Neural cell (in vitro differentiated cells): ENCODE measurements around the gene DHCR24. TPM values are rescaled to one million over a fixed set of nuclear protein-coding genes. Genes with fewer than 3 reads are reported as not detected.

Source experiments
- H2AFZ ChIP-seq: fragments of 200-600, 300-800 bp; sonication (generic), shearing (Covaris generic); 2 replicates; pipeline ENCODE4 v1.6.0; 2014; ENCODE audit warnings: low read depth, mild to moderate bottlenecking, antibody characterized with exemption, low read length, moderate library complexity
- H3F3A ChIP-seq: fragments of 200-600 bp; shearing (Covaris generic); 2 replicates; pipeline ENCODE4 v1.6.1; 2016; ENCODE audit warnings: mild to moderate bottlenecking, moderate library complexity, mixed read lengths, antibody characterized with exemption, low read length; ENCODE audit not compliant: insufficient read depth, poor library complexity, severe bottlenecking
- H3K27ac ChIP-seq: fragments of 200-600, 300-800 bp; sonication (generic), shearing (Covaris generic); 2 replicates; pipeline ENCODE4 v1.5.1; 2014; ENCODE audit warnings: mild to moderate bottlenecking, low read length, moderate library complexity
- H3K27me3 ChIP-seq: fragments of 300-800, 200-600 bp; sonication (generic), shearing (Covaris generic); 2 replicates; pipeline ENCODE4 v1.6.0; 2014; ENCODE audit warnings: mild to moderate bottlenecking, low read depth, low read length, moderate library complexity; ENCODE audit not compliant: insufficient read depth
- H3K36me3 ChIP-seq: fragments of 300-800, 200-600 bp; sonication (generic), shearing (Covaris generic); 2 replicates; pipeline ENCODE4 v1.5.1; 2014; ENCODE audit warnings: mild to moderate bottlenecking, antibody characterized with exemption, low read length, moderate library complexity; ENCODE audit not compliant: insufficient read depth
- H3K4me2 ChIP-seq: fragments of 300-800, 200-600 bp; sonication (generic), shearing (Covaris generic); 2 replicates; pipeline ENCODE4 v1.6.0; 2014; ENCODE audit warnings: mild to moderate bottlenecking, low read length
- H3K4me3 ChIP-seq: fragments of 300-800, 200-600 bp; sonication (generic), shearing (Covaris generic); 2 replicates; pipeline ENCODE4 v1.5.1; 2014; ENCODE audit warnings: mild to moderate bottlenecking, low read length, moderate library complexity
- H3K79me2 ChIP-seq: fragments of 200-600 bp; shearing (Covaris generic); replicated peaks from 2 replicates; pipeline ENCODE4 v1.6.0; 2014; ENCODE audit warnings: mild to moderate bottlenecking, low read length, moderate library complexity; ENCODE audit not compliant: insufficient read depth
- H3K9ac ChIP-seq: fragments of 300-800, 200-600 bp; sonication (generic), shearing (Covaris generic); 2 replicates; pipeline ENCODE4 v1.6.1; 2016; ENCODE audit warnings: mild to moderate bottlenecking, low read length, mixed read lengths
- H3K9me2 ChIP-seq: fragments of 200-600 bp; shearing (Covaris generic); 2 replicates; pipeline ENCODE4 v1.6.1; 2016; ENCODE audit warnings: mild to moderate bottlenecking, low read length, mixed read lengths; ENCODE audit not compliant: insufficient read depth
- H3K9me3 ChIP-seq: fragments of 200-600, 300-800 bp; sonication (generic), shearing (Covaris generic); 2 replicates; pipeline ENCODE4 v1.6.1; 2016; ENCODE audit warnings: mild to moderate bottlenecking, mixed run types, low read length, moderate library complexity, mixed read lengths
- H4K20me1 ChIP-seq: fragments of 200-600 bp; shearing (Covaris generic); 2 replicates; pipeline ENCODE4 v1.6.1; 2016; ENCODE audit warnings: mild to moderate bottlenecking, mixed run types; ENCODE audit not compliant: insufficient read depth
- EP300 ChIP-seq: fragments of 450-650 bp; conservative IDR thresholded peaks from 2 replicates; pipeline ENCODE4 v1.6.1; 2014; ENCODE audit warnings: antibody characterized with exemption, mild to moderate bottlenecking, moderate library complexity; ENCODE audit not compliant: poor library complexity, severe bottlenecking
- EZH2 ChIP-seq: fragments of 200-600, 300-800 bp; shearing (Covaris generic), sonication (generic); IDR thresholded peaks from 2 replicates; pipeline ENCODE4 v1.6.1; 2014; ENCODE audit warnings: antibody characterized with exemption, low read length, borderline replicate concordance, mild to moderate bottlenecking; ENCODE audit not compliant: insufficient read depth, poor library complexity, severe bottlenecking
- MXI1 ChIP-seq: fragments of 450-650 bp; conservative IDR thresholded peaks from 2 replicates; pipeline ENCODE4 v1.6.1; 2014; ENCODE audit warnings: antibody characterized with exemption, mild to moderate bottlenecking; ENCODE audit not compliant: poor library complexity, severe bottlenecking
- POLR2AphosphoS5 ChIP-seq: IDR thresholded peaks from 2 replicates; pipeline ENCODE4 v1.6.1; 2012
- RAD21 ChIP-seq: fragments of 450-650 bp; conservative IDR thresholded peaks from 2 replicates; pipeline ENCODE4 v1.6.1; 2014; ENCODE audit warnings: antibody characterized with exemption, mild to moderate bottlenecking, moderate library complexity
- SMC3 ChIP-seq: fragments of 450-650 bp; conservative IDR thresholded peaks from 2 replicates; pipeline ENCODE4 v1.6.1; 2014; ENCODE audit warnings: antibody characterized with exemption, mild to moderate bottlenecking, moderate library complexity; ENCODE audit not compliant: poor library complexity
- TAF1 ChIP-seq: IDR thresholded peaks from 2 replicates; pipeline ENCODE4 v1.6.1; 2012; ENCODE audit warnings: low read depth
- polyA plus RNA-seq: library from polyadenylated mRNA; depleted of rRNA; stranded (reverse); fragments of >200 nt; gene quantifications from 2 replicates; pipeline ENCODE4 v1.2.3, GENCODE V29; 2014
- TF ChIP-seq, protein P1 (sequence below): IDR thresholded peaks from 2 replicates; pipeline ENCODE4 v1.6.1; 2012; ENCODE audit warnings: borderline replicate concordance
- TF ChIP-seq, protein P2 (sequence below): fragments of 450-650 bp; IDR thresholded peaks from 2 replicates; pipeline ENCODE4 v1.5.1; 2014; ENCODE audit warnings: antibody characterized with exemption, mild to moderate bottlenecking, moderate library complexity; ENCODE audit not compliant: poor library complexity, severe bottlenecking

Gene DHCR24
- polyA plus RNA-seq, 1 donor from 2014 or later, result 91.3 TPM

- no peak overlapping the region for H3K27ac ChIP-seq
- no peaks in the 10 kb centered on the region for H3K79me2 ChIP-seq
- H3K9me2 ChIP-seq, result no peaks in the 10 kb centered on the region
- no peaks in the 10 kb centered on the region for H3K9me3 ChIP-seq
- H3K4me2 ChIP-seq, result no peak overlapping the region
- no peak overlapping the region for H3K9ac ChIP-seq
- no peak overlapping the region for H2AFZ ChIP-seq
- H4K20me1 ChIP-seq, result no peaks in the 10 kb centered on the region
- no peak overlapping the region for H3K4me3 ChIP-seq
- H3K27me3 ChIP-seq, result no peaks in the 10 kb centered on the region
- H3F3A ChIP-seq, result no peaks in the 10 kb centered on the region
- no peaks in the 10 kb centered on the region for H3K36me3 ChIP-seq
- no peak for TF ChIP-seq EZH2
- no peak for TF ChIP-seq MXI1
- TF ChIP-seq RAD21, result no peak
- no peak for TF ChIP-seq SMC3
- TF ChIP-seq, protein P1, sequence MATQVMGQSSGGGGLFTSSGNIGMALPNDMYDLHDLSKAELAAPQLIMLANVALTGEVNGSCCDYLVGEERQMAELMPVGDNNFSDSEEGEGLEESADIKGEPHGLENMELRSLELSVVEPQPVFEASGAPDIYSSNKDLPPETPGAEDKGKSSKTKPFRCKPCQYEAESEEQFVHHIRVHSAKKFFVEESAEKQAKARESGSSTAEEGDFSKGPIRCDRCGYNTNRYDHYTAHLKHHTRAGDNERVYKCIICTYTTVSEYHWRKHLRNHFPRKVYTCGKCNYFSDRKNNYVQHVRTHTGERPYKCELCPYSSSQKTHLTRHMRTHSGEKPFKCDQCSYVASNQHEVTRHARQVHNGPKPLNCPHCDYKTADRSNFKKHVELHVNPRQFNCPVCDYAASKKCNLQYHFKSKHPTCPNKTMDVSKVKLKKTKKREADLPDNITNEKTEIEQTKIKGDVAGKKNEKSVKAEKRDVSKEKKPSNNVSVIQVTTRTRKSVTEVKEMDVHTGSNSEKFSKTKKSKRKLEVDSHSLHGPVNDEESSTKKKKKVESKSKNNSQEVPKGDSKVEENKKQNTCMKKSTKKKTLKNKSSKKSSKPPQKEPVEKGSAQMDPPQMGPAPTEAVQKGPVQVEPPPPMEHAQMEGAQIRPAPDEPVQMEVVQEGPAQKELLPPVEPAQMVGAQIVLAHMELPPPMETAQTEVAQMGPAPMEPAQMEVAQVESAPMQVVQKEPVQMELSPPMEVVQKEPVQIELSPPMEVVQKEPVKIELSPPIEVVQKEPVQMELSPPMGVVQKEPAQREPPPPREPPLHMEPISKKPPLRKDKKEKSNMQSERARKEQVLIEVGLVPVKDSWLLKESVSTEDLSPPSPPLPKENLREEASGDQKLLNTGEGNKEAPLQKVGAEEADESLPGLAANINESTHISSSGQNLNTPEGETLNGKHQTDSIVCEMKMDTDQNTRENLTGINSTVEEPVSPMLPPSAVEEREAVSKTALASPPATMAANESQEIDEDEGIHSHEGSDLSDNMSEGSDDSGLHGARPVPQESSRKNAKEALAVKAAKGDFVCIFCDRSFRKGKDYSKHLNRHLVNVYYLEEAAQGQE, result no peak
- TF ChIP-seq, protein P2, sequence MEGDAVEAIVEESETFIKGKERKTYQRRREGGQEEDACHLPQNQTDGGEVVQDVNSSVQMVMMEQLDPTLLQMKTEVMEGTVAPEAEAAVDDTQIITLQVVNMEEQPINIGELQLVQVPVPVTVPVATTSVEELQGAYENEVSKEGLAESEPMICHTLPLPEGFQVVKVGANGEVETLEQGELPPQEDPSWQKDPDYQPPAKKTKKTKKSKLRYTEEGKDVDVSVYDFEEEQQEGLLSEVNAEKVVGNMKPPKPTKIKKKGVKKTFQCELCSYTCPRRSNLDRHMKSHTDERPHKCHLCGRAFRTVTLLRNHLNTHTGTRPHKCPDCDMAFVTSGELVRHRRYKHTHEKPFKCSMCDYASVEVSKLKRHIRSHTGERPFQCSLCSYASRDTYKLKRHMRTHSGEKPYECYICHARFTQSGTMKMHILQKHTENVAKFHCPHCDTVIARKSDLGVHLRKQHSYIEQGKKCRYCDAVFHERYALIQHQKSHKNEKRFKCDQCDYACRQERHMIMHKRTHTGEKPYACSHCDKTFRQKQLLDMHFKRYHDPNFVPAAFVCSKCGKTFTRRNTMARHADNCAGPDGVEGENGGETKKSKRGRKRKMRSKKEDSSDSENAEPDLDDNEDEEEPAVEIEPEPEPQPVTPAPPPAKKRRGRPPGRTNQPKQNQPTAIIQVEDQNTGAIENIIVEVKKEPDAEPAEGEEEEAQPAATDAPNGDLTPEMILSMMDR, result no peak
- no peak for TF ChIP-seq POLR2AphosphoS5
- TF ChIP-seq TAF1, result no peak
- no peak for TF ChIP-seq EP300
Observed at GRCh38 chr1:54922921-54923421, 36.0 kb upstream of the DHCR24 start.

- H3K79me2 ChIP-seq, result no peaks in the 10 kb centered on the region
- no peaks in the 10 kb centered on the region for H4K20me1 ChIP-seq
- no peaks in the 10 kb centered on the region for H3K27me3 ChIP-seq
- H3K4me3 ChIP-seq, result no peak overlapping the region
- no peak for TF ChIP-seq EP300
- no peak for TF ChIP-seq EZH2
- no peaks in the 10 kb centered on the region for H3F3A ChIP-seq
- H3K36me3 ChIP-seq, result no peaks in the 10 kb centered on the region
- no peaks in the 10 kb centered on the region for H3K9me3 ChIP-seq
- no peak overlapping the region for H3K27ac ChIP-seq
- no peak overlapping the region for H3K9ac ChIP-seq
- no peak overlapping the region for H2AFZ ChIP-seq
- H3K9me2 ChIP-seq, result no peaks in the 10 kb centered on the region
- H3K4me2 ChIP-seq, result no peak overlapping the region
Observed at GRCh38 chr1:54922040-54922761, 35.2 kb upstream of the DHCR24 start.
